MM.1S (cell line): ENCODE results near the gene DEPDC7.

ENCODE experiments used
- DNase-seq: peaks from one replicate; pipeline ENCODE4 v3.0.0-alpha.2; 2015
- H2AFZ ChIP-seq: fragments of 300-600 bp; sonication (generic); 2 replicates; pipeline ENCODE4 v1.6.0; 2016; ENCODE audit warnings: antibody characterized with exemption, low read length
- H3F3A ChIP-seq: fragments of 300-600 bp; sonication (generic); 2 replicates; pipeline ENCODE4 v1.6.1; 2016; ENCODE audit warnings: mild to moderate bottlenecking, antibody characterized with exemption, low read length, moderate library complexity, mixed read lengths; ENCODE audit not compliant: insufficient read depth
- H3K27ac ChIP-seq: fragments of 300-600 bp; sonication (generic); 2 replicates; pipeline ENCODE4 v1.5.1; 2016; ENCODE audit warnings: mild to moderate bottlenecking, low read length
- H3K27me3 ChIP-seq: fragments of 300-600 bp; sonication (generic); replicated peaks from 2 replicates; pipeline ENCODE4 v1.6.0; 2016; ENCODE audit warnings: low read length; ENCODE audit not compliant: insufficient read depth
- H3K36me3 ChIP-seq: fragments of 300-600 bp; sonication (generic); replicated peaks from 2 replicates; pipeline ENCODE4 v1.6.1; 2016; ENCODE audit warnings: mild to moderate bottlenecking, low read length, mixed read lengths; ENCODE audit not compliant: insufficient read depth
- H3K4me1 ChIP-seq: fragments of 300-600 bp; sonication (generic); 2 replicates; pipeline ENCODE4 v1.6.1; 2016; ENCODE audit warnings: low read length, mixed read lengths
- H3K4me2 ChIP-seq: fragments of 300-600 bp; sonication (generic); 2 replicates; pipeline ENCODE4 v1.6.0; 2016; ENCODE audit warnings: low read depth, low read length
- H3K4me3 ChIP-seq: fragments of 300-600 bp; sonication (generic); 2 replicates; pipeline ENCODE4 v1.5.1; 2016; ENCODE audit warnings: low read length, mixed read lengths
- H3K79me2 ChIP-seq: fragments of 300-600 bp; sonication (generic); 2 replicates; pipeline ENCODE4 v1.6.1; 2016; ENCODE audit warnings: mixed run types, low read length, mixed read lengths
- H3K9ac ChIP-seq: fragments of 300-600 bp; sonication (generic); 2 replicates; pipeline ENCODE4 v1.6.1; 2016; ENCODE audit warnings: low read length, mixed read lengths
- H3K9me2 ChIP-seq: fragments of 300-600 bp; sonication (generic); replicated peaks from 2 replicates; pipeline ENCODE4 v1.6.1; 2016; ENCODE audit warnings: mild to moderate bottlenecking, low read length, mixed read lengths; ENCODE audit not compliant: insufficient read depth
- H3K9me3 ChIP-seq: fragments of 300-600 bp; sonication (generic); replicated peaks from 2 replicates; pipeline ENCODE4 v1.6.1; 2016; ENCODE audit warnings: mild to moderate bottlenecking, low read length, mixed read lengths; ENCODE audit not compliant: insufficient read depth
- H4K20me1 ChIP-seq: fragments of 300-600 bp; sonication (generic); 2 replicates; pipeline ENCODE4 v1.6.1; 2016; ENCODE audit warnings: mild to moderate bottlenecking, low read length, moderate library complexity, mixed read lengths; ENCODE audit not compliant: insufficient read depth
- EZH2 ChIP-seq: fragments of 300-600 bp; sonication (generic); optimal IDR thresholded peaks from 2 replicates; pipeline ENCODE3; 2017; ENCODE audit warnings: low read depth, mild to moderate bottlenecking, antibody characterized with exemption, low read length, mixed read lengths
- EZH2phosphoT487 ChIP-seq: fragments of 300-600 bp; sonication (generic); IDR thresholded peaks from 2 replicates; pipeline ENCODE4 v1.6.1; 2018; ENCODE audit warnings: antibody characterized with exemption, low read length
- TF ChIP-seq, protein P1 (sequence below): fragments of 300-600 bp; sonication (generic); IDR thresholded peaks from 2 replicates; pipeline ENCODE4 v1.5.1; 2016; ENCODE audit warnings: antibody characterized with exemption, low read length, mixed read lengths

DEPDC7 gene

DNA sequence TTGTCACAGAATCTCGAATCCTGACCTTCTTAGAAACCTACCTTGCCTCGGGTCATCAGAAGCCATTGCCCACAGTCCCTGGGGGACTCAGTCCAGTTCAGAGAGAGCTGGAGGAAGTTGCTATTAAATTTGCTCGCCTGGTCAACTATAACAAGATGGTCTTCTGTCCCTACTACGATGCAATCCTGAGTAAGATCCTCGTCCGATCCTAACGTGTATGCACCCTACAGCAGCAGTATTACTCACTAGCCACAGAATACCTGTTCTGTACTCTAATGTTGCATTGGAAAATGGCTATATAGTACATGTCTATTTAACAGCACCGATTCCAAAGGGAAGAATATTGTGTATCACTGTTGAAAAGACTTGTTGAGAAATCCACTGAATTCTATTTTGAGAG, 56.8 kb downstream of the DEPDC7 start:
- Histone ChIP-seq H3K4me2 (no peak overlapping the region), H3K79me2 (no peaks in the 10 kb centered on the region), H4K20me1 (no peaks in the 10 kb centered on the region), H2AFZ (no peak overlapping the region), H3K9ac (no peak overlapping the region), H3K27me3 (no peaks in the 10 kb centered on the region), H3K4me3 (no peak overlapping the region), H3K36me3 (no peaks in the 10 kb centered on the region), H3K9me3 (no peaks in the 10 kb centered on the region), H3F3A (no peaks in the 10 kb centered on the region), H3K27ac (no peak overlapping the region), H3K4me1 (peaks cover 4% of the 10 kb centered on the region; the same call in 1 of the 2 replicates), H3K9me2 (no peaks in the 10 kb centered on the region)
- TF ChIP-seq EZH2phosphoT487, result no peak
- TF ChIP-seq EZH2, result no peak
- TF ChIP-seq, protein P1, sequence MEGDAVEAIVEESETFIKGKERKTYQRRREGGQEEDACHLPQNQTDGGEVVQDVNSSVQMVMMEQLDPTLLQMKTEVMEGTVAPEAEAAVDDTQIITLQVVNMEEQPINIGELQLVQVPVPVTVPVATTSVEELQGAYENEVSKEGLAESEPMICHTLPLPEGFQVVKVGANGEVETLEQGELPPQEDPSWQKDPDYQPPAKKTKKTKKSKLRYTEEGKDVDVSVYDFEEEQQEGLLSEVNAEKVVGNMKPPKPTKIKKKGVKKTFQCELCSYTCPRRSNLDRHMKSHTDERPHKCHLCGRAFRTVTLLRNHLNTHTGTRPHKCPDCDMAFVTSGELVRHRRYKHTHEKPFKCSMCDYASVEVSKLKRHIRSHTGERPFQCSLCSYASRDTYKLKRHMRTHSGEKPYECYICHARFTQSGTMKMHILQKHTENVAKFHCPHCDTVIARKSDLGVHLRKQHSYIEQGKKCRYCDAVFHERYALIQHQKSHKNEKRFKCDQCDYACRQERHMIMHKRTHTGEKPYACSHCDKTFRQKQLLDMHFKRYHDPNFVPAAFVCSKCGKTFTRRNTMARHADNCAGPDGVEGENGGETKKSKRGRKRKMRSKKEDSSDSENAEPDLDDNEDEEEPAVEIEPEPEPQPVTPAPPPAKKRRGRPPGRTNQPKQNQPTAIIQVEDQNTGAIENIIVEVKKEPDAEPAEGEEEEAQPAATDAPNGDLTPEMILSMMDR, result no peak
- DNase-seq, result no peak
